ENCODE data around the gene MAP3K20.
A peak's percentile ranks its signal among the peaks of the same experiment; 100 is the strongest.
"Not testable (repeated sequence)": the region's sequence is repeated elsewhere in the genome, so short reads cannot be mapped to it uniquely, and the experiment has no call there.

The MAP3K20 gene

GRCh38 chr2:173207124-173207523 is 131.5 kb downstream of the MAP3K20 start:
- DNase-seq: not testable (repeated sequence)

- DNase-seq: peak; percentile 81
These were observed 134.9 kb downstream of the MAP3K20 start for GRCh38 chr2:173210270-173211196.

GRCh38 chr2:173213181-173213580 is 137.5 kb downstream of the MAP3K20 start:
- DNase-seq: no peak

- no peak for DNase-seq
These were observed 138.6 kb downstream of the MAP3K20 start for GRCh38 chr2:173214213-173214612.

GRCh38 chr2:173215316-173215715 is 139.7 kb downstream of the MAP3K20 start:
- DNase-seq: no peak

GRCh38 chr2:173216051-173216450 is 140.4 kb downstream of the MAP3K20 start:
- no peak for DNase-seq

GRCh38 chr2:173216668-173217067 is 141.0 kb downstream of the MAP3K20 start:
- no peak for DNase-seq

GRCh38 chr2:173217116-173217840 is 141.6 kb downstream of the MAP3K20 start:
- no peak for DNase-seq

- DNase-seq: no peak
These were observed 142.8 kb downstream of the MAP3K20 start for GRCh38 chr2:173218326-173219056.

- no peak for DNase-seq
These were observed 145.6 kb downstream of the MAP3K20 start for GRCh38 chr2:173221132-173221695.

- DNase-seq: no peak
These were observed 146.4 kb downstream of the MAP3K20 start for GRCh38 chr2:173221937-173222594.

- DNase-seq: no peak
These were observed 148.2 kb downstream of the MAP3K20 start for GRCh38 chr2:173223871-173224270.

GRCh38 chr2:173226899-173227698 is 151.5 kb downstream of the MAP3K20 start:
- peak; percentile 4 for DNase-seq

GRCh38 chr2:173229086-173229485 is 153.4 kb downstream of the MAP3K20 start:
- DNase-seq: no peak

- DNase-seq: no peak
These were observed 154.5 kb downstream of the MAP3K20 start for GRCh38 chr2:173230181-173230580.

- peak; percentile 87 for DNase-seq
These were observed 155.4 kb downstream of the MAP3K20 start for GRCh38 chr2:173231042-173231441.

GRCh38 chr2:173231465-173231864 is 155.8 kb downstream of the MAP3K20 start:
- no peak for DNase-seq

GRCh38 chr2:173232956-173233744 is 157.5 kb downstream of the MAP3K20 start:
- DNase-seq: no peak

GRCh38 chr2:173235947-173236803 is 160.5 kb downstream of the MAP3K20 start:
- no peak for DNase-seq

- DNase-seq: peak; percentile 13
These were observed 162.7 kb downstream of the MAP3K20 start for GRCh38 chr2:173238385-173238784.
